DLD1 (cell line): ENCODE results near the gene SCN7A.
"Not testable (repeated sequence)": the region's sequence is repeated elsewhere in the genome, so short reads cannot be mapped to it uniquely, and the experiment has no call there.

Experiments
- in situ Hi-C: cut with HindIII; loops from 2 replicates; pipeline ENCODE4 v1.10.0; 2017; ENCODE audit warnings: low sequenced_read_pairs

The SCN7A gene

GRCh38 chr2:166494140-166494624 lies at the start of gene SCN7A:
TSS of gene SCN7A (minus strand) at chr2:166494249. CDS start at chr2:166477696, 16,553 bp downstream.
- in situ Hi-C loops, result no loop called here

DNA sequence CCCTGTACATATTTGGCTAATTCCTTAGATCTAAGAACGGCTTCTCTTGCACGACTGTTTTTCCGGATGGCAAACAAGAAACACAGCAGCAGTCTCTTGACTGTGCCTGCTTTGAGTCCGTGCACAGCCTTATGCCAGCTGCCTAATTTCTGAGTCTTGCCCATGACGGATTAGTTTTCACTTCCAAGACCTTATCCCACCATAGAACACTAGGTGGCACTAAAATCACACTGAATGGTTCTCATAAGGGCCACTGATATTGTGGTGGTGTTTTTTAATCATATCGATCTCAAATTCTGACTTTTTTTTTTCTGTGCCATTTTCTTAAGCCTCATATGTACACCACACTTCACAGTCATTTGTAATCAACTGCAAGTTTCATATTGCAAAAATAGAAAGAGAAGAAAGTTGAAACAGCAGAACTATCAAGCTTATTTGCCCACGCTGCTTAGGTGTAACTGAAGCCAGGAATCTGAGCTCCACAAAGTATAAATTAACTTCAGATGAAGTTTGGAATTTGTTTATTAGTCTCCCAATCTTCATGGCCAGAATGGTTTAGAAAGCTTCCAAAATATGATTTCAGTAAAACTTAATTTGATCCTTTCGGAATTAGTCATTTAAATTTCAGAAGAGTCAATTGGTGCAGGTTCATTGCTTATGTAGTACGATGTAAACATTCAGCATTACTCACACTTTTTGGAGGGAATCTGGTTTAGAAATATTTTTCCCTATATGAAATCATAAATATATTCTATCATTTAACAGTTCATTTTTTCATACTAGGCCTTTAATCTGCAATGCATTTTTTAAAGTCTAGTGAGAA lies 45.5 kb upstream of the SCN7A start:
- in situ Hi-C loops, result no loop called here

DNA sequence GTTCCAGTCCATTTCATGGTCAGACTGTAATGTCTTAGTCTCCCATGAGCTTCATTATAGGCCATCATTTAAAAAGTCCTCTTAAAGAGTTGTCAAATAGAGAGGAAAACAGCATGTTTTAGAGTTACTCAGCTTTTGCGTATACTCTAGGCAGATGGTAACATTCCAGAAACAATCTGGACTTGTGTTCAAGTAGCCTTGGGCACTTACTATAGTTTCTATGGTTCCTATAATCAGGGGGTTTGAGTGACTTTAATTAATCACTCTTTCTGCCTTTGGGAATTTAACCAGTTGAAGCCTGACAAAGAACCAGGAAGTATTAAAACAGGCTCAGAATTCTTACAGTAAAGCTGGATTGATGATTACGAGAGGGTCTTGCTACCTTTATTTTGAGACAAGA lies 42.1 kb upstream of the SCN7A start:
- in situ Hi-C loops, result no loop called here

GRCh38 chr2:166521155-166521554 lies 27.1 kb upstream of the SCN7A start:
- in situ Hi-C loops, result no loop called here

- in situ Hi-C loops, result no loop called here
Observed at GRCh38 chr2:166520604-166521003, 26.6 kb upstream of the SCN7A start.

GRCh38 chr2:166519391-166519962 lies 25.4 kb upstream of the SCN7A start:
- in situ Hi-C loops, result no loop called here

- in situ Hi-C loops, result no loop called here
Observed at GRCh38 chr2:166518634-166519390, 24.8 kb upstream of the SCN7A start.

- in situ Hi-C loops, result no loop called here
Observed at GRCh38 chr2:166517533-166518061, 23.5 kb upstream of the SCN7A start.

- in situ Hi-C loops, result no loop called here
Observed at GRCh38 chr2:166516712-166517303, 22.8 kb upstream of the SCN7A start.

- in situ Hi-C loops, result no loop called here
Observed at GRCh38 chr2:166513952-166514351, 19.9 kb upstream of the SCN7A start.

DNA sequence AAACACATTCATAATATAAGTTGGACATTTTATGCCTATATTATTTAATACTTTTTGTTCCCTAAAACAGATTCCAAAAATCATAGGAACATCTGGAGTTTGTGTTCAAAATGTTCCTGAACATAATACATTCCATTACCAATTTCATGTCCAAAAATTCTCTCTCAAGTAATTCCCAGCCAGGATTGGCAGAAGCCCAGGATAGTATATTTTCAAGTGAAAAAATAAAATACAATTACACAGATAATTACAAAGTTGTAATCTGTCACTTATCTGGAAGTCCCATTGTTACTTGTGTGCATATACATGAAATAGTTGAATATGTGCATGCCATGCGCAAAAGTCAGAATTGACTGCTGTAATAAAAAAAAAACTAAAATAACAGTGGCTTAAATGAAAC lies 5.2 kb upstream of the SCN7A start:
- in situ Hi-C loops, result no loop called here

DNA sequence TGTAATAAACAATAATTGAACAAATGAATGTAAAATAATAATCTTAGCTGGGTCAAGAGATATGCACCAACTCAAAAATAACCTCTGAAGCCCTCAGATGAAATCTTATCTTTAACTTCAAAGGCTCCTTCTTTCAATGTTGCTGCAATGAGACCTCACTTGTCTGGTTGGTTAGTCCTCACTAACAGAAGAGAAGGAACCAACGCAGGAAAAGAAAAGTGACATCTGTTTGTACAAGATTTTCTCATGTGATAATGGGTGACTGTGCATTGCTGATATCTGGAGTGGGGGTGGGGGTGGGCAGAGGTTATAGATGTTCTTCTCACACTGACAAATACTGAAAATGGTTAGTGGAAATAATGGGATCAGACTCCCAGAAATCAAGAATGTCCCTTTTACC lies 2.6 kb downstream of the SCN7A start:
- in situ Hi-C loops, result no loop called here

GRCh38 chr2:166487171-166487570 lies 6.9 kb downstream of the SCN7A start:
- in situ Hi-C loops, result no loop called here

DNA sequence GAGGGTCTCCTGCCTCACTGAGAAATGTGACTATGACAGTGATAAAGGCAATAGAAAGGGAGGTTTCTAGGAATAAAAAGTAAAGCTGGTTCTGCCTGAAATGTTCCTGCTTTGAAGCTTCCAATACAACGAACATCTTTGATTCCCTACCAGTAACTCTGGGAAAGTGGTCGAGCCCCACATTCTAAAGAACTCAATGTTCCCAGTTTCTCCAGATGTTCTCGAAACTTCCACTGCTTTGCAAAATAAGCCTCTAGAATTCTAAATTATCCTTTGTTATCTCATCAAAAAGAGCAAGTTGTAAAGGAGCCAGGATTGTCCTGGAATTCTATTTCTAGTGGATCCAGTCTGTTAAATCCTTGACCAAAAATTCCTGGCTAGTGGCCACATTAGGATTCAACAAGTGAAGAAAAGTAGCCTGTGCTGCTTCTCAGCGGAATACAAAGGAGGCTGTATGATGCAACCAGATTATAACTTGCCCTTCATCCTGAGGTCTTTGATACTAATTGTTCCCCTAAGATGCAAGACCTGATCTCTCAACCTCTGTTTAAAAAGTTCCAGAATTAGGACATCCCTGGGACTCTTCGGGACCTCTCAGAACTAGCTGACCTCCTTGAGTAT lies 8.4 kb downstream of the SCN7A start:
- in situ Hi-C loops, result no loop called here

- in situ Hi-C loops, result no loop called here
Observed at GRCh38 chr2:166472332-166472731, 21.7 kb downstream of the SCN7A start.

DNA sequence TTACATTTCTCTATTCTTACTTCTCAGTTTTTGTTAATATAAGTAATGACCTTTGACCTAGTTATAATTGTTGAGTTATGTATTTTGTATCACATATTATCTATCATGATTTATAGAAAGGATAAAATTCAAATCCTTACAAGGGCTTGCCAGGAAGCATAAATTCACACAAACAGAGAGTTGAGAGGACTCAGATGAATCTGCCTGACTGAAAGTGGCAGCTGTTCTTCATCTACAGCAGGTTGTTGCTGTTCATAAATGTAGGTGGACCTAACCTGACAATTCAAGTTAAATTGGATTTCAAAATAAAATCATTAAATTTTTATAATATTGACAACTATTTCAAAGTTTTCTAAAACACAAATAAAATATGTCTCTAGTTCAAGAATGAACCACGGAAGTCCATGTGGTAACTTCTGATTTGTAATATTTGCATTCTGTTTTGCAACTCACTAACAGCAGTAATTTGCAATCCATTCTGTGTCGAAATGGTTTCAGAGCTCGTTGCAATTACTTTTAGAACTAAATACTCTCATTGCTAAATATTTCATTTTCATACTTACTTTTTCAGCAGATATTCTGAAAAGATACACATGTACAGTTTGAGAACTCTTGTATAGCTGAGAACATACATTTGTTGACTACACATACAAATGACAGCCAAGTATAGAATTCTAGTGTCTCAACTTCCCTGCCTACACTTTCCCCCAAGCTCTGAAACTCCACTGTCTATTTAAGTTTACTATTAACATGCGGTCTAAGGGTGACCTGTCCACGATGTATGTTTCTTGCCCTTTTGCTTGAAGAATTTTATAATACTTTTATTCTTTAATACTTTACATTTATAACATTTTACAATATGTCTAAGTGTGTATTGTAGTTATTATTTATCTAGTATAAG lies 25.7 kb downstream of the SCN7A start:
- in situ Hi-C loops, result no loop called here

DNA sequence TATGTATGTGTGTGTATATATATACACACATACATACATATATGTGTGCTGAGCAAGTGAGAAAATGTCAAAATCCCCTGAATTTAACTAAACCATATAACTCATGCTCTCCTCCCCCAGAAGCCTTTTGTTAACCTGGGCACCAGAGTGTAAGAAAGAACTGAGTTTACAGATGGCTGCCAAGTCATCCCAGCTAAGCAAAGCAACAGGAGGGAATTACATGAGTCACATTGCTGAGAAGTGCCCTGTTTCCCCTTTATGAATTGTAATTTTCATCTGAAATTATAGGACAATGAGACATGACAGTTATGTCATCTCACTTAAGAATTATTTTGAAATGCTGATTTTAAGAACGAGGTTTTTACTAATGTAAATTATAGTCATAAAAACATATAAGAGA lies 29.9 kb downstream of the SCN7A start:
- in situ Hi-C loops, result no loop called here

- in situ Hi-C loops, result no loop called here
Observed at GRCh38 chr2:166463640-166464039, 30.4 kb downstream of the SCN7A start.

GRCh38 chr2:166458674-166459073 lies 35.4 kb downstream of the SCN7A start:
- in situ Hi-C loops, result no loop called here

- in situ Hi-C loops, result not testable (repeated sequence)
Observed at GRCh38 chr2:166455823-166456222, 38.2 kb downstream of the SCN7A start.
